ENCODE data around the gene CHEK1.
"Not testable (repeated sequence)": the region's sequence is repeated elsewhere in the genome, so short reads cannot be mapped to it uniquely, and the experiment has no call there.

Gene CHEK1

DNA sequence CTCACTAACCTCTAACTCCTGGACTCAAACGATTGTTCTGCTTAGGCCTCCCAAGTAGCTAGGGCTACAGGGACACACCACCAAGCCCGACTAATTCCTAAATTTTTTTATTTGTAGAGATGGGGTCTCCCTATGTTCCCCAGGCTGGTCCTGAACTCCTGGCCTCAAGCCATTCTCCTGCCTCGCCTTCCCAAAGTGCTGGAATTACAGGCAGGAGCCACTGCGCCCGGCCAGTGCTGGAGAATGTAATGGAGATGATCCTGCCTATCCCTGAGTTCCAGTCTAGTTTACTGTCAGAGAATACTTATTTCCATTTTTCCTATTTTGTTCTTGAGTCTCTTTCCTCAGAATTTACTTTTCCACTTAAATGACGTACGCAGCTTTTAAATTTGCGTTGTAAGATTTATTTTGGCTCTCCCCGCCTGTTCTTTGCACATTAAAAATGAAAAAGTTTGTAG is at the start of gene CHEK1:
Gene CHEK1, plus strand, starts transcription at position 408 of the 458 bp plus-strand sequence. CDS start 1,606 bp downstream, outside the sequence.
- no peak for DNase-seq (ENCODE audit: low read depth)

DNA sequence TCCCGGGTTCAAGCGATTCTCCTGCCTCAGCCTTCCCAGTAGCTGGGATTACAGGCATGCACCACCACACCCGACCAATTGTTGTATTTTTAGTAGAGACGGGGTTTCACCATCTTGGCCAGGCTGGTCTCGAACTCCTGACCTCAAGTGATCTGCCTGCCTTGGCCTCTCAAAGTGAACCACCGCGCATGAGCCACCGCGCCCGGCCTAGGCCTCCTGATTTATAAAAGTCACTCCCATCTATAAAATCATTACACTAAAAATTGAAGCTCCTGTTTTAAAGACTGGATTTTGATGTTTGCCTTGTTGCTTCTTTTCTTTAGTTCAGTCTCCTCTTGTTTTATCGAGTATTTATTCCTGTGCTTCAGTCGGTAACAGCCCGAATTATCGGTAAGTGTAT is 47.8 kb upstream of the CHEK1 start:
- DNase-seq (ENCODE audit: low read depth): not testable (repeated sequence)

DNA sequence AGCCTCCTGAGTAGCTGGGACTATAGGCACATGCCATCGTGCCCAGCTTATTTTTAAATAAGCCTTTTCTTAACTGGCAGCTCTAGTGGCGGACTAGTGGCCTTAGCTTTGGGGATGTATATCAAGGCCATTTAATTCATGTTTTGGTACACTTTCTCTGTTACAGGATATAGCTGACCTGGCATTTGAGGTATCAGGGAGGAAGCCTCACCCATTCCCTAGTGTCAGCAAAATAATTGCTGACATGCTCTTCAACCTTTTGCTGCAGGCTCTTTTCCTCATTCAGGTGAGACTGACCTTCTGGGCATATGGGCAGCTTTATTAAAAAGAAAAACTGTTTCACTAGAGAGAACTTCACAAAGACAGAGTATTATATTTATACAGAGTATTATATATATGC is 46.2 kb upstream of the CHEK1 start:
- DNase-seq (ENCODE audit: low read depth): no peak

DNA sequence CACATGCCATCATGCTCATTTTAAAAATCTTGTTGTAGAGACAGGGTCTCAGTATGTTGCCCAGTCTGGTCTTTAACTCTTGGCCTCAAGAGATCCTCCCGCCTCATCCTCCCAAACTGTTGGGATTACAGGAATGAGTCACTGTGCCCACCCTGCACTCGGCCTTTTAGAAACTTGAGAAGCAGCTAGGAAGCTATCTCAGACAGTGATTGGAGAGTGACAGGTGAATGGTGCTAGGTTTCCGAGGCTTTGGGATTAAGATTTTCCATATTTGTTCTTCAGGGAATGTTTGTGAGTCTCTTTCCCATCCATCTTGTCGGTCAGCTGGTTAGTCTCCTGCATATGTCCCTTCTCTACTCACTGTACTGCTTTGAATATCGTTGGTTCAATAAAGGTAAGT is 45.2 kb upstream of the CHEK1 start:
- no peak for DNase-seq (ENCODE audit: low read depth)

DNA sequence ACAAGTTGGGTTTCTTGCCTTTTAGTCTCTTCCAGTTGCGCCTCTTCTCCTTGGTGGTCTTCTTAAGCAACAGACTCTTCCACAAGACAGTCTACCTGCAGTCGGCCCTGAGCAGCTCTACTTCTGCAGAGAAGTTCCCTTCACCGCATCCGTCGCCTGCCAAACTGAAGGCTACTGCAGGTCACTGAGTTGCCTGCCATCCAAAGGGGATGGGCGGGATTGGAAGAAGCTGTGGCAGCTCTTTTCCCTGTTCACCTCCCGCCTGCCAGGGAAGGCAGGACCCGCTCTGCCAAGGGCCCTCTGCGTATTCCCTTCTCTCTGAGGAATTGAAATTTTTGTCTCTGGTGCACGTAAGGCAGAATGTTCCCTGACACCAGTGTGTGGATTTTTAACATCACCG is 41.5 kb upstream of the CHEK1 start:
- DNase-seq (ENCODE audit: low read depth): no peak

DNA sequence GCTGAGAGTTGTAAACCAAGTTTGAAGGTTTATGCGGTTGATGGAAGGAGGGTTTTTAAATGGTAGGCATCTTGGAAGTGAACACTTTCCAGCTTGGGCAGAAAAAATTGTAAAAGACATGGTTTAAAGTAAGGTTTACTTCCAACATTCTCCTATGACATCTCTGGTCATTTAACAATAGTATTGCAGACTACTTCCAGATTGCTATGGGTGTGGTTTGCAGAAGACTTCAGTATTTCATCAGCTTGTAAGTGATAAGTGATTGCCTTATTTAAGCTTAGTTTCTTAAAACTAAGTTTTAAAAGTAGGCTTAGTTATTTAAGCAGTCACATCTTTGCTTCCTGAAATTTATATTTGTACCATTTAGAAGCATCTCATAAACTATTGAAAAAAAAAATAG is 39.5 kb upstream of the CHEK1 start:
- DNase-seq (ENCODE audit: low read depth): no peak

DNA sequence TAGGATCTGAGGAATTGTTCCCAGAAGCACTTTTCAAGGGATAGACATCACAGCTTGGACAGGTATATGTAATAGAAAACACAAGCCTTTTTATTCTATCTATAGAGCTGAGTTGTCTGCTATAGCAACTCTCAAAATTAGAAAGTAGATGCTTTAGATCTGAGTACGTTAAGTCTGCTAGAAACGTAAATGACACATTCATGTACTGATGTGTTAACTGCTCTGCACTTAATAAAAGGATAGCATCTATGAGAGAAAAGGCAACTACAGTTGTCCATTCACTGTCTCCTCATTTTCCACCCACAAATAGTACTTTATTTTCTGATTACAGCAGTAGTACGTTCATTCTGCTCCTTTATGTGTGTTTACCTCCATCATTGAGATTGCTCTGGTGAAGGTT is 38.3 kb upstream of the CHEK1 start:
- DNase-seq (ENCODE audit: low read depth): no peak

DNA sequence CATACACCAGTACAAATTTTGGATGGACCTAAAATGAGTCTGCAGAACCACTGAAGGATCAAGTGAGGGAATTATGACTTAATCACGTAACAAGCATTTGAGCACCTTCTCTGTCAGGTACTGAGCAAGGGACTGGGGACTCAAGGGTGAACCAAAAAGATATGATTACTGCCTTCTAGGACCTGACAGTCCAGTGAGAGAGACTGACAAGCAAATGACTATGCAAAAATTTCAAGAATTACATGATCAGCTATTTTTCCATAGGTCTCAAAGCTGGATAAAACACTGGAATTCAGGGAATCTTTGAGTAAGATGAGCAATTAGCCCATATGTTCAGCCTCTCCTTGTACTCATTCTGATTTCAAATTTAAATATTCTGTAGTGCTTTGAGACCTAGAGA is 37.5 kb upstream of the CHEK1 start:
- DNase-seq (ENCODE audit: low read depth): no peak

DNA sequence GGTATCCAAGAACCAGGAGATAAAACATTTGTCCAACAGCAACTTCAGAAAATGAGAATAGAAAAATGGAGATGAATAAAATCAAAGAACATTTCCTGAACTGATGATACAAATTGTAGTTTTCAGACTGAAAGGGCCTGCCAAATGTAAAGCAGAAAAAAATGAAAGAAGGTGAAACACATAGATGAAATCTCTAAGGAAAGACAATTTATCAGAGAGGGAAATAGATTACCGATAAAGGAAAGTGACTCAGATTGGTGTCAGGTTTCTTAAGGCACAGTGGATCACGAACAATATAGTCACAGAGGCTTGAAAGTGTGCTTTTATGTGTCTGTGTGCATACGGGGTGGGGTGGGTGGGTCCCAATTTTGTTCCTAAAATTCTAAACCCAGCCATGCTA is 36.5 kb upstream of the CHEK1 start:
- DNase-seq (ENCODE audit: low read depth): no peak

DNA sequence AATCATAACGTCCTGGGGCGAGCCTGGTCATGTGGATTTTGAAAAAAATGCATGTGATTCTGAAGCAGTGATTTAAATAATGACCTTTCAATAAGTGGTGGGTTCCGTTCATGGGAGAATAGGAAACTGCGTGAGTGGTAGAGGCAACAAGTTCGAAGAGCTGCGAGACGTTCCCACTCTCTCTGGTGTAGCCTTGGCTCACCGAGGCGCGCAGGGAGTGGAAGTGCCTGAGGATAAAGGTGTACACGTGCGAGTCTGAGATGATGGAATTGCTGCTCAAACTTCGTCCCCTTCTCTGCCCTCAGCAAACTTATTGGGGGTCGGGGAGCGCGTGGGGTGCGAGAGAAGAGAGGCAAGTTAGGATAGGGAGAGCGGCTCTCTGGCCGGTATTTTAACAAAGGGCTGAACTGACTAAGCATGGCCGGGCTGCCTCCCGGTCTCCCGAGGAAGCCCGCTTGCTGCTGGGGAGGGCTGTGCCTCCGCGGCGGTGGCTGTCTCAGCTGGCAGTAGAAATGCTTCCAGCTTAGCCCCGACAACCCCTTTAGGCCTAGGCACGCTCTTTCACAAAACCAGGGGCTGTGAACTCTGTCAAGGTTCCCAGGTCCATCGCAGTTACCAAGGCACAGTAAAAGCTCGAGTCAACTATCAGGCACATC is 33.2 kb upstream of the CHEK1 start:
- DNase-seq (ENCODE audit: low read depth): peak; percentile 10

DNA sequence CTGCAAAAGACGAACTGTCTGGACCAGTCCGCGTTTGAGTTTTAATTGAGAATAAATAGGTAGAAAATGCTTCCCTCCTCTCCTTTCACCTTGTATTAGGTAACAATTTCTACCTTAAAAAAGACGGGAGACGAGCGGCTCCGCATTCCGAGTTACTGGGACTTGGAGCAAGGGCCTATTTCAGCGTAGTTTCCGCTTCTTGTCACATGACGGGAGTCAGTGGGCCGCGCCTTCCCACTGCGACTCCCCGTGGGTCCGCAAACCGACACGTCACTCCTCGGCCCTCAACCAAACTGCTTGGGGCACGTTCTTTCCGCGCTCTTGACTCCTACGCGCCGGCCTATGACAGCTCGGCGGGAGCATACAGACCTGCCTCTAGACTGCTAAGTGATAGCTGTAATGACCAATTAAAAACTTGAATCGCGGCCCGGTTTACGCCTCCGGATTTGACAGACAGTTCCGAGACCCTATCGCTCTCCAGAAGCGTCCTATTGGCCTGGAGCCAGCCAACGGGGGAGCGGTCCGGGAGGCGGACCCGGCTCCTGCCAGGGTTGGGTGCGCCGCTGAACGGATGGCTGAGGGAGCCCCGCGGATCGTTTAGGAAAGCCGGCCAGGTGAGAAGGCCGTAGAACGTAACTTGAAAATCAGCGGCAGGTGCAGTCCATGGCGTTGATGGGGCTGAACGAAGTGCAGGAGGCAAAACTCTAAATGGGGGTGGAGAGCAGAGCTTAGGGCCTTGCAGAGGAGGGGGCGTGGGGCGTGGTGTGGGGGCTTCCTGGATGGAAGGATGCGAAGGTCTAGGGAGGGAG is 32.5 kb upstream of the CHEK1 start, which contains the start of gene STT3A:
Gene STT3A, plus strand, starts transcription at position 548 of the 809 bp plus-strand sequence. CDS start 3,064 bp downstream, outside the sequence.
- peak; percentile 94 for DNase-seq (ENCODE audit: low read depth)

DNA sequence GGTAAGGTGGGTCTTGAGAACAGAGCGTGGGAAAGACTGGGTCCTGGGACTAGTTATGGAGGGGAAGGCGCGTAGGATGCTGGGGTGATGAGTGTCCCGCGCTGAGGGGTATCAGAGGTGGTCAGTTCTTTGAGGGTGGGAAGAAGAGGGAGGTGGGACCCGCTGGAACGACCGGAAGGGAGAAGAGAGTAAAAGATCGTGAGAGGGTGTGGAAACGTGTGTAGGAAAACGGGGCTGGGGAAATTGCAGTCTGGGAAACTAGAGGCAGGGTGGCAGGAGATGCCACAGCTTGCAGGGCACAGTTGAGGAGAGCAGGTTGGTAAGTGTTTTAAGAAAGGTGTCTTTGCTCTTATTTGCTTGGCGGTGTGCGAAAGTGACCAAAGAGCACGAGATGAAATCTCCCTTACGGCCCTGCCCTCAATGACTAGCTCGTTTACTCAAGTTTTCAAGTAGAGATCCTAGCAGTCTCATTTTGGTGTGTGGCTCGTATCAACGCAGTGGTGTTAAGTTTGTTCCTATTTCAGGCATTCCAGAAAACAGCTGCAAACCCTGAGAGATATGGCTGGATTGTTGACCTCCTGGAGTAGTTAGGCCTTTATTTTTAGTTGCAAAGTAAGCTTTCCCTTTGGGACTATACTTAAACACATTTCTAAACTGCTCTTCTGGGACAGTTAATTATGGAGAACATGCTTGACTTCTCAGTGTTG is 31.7 kb upstream of the CHEK1 start:
- DNase-seq (ENCODE audit: low read depth): no peak

DNA sequence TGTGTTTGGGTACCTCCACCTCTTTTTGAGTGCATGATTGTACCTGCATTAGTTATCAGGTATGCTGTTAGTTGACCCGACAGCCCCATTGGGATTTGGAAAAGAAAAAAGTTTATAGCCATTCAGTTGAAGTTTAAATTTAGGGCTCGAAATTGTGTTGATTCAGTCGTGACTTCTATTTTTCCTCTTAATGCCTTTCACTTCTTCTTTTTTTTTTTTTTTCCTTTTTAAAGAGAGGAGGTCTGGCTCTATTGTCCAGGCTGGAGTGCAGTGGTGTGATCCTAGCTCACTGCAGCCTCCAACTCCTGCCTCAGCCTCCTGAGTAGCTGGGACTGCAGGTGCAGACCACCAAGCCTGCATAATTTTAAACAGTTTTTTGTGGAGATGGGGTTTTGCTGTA is 30.0 kb upstream of the CHEK1 start:
- no peak for DNase-seq (ENCODE audit: low read depth)

DNA sequence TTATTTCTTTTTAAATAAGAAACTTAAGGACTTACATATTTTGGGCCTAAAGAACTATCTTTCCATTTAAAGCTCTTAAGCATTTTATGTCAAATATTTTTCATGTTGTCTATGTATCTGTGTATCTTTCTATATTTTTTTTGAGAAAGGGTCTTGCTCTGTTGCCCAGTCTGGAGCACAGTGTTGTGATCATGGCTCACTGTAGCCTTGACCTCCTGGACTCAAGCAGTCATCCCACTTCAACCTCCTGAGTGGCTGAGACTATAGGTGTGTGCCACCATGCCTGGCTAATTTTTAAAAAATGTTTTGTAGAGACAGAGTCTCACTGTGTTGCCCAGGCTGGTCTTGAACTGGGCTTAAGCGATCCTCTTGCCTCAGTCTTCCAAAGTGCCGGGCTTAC is 24.3 kb upstream of the CHEK1 start:
- no peak for DNase-seq (ENCODE audit: low read depth)

DNA sequence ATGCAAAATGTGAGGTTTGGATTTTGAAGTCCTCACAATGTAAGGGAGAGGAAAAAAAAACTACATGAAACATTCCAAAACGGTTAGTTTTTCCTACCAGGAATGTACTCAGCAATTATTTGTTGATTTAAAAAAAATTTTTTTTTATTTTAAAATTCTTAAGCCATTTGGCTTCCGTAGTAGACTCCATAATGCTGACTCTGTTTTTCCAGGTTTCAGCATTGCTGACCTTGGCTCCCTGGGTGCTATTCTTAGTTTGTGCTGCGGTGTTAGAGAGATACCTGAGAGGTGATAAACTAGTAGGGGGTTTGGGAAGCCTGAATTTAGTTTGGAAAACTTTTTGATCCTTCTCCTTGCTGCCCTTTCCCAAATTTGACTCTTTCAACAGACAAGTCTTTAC is 21.8 kb upstream of the CHEK1 start:
- DNase-seq (ENCODE audit: low read depth): no peak

DNA sequence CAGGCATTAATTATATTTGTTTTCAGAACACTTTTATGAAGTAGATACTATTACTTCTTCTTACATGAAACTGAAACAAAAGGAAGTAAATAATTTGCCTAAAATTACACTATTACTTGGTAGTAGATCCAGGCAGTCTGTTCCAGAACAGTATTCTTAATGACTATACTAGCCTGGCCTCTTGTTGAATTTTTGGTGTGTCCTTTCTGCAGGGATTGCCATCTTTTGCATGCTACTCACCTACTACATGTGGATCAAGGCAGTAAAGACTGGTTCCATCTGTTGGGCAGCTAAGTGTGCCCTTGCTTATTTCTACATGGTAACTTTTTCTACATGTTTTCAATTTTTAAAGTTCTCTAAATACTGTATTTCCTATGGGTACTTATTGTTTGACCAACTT is 19.5 kb upstream of the CHEK1 start:
- no peak for DNase-seq (ENCODE audit: low read depth)

DNA sequence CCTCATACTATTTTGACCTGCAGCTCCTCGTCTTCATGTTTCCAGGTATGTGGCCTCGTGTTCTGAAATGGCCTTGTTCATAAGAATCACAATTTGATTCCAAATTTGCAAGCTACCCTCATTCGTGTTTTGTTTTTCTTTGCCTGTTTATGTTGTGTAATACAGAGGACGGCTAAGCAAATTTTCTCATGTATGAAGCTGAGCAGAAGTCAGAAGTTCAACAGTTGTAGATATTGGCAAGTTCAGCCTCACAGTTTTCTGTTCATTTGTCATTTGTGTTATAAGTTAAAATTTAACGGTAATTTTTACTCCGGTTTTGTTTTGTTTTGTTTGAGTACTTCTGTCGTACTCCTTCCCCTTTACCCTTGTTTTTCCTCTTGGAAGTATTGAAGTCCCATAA is 15.4 kb upstream of the CHEK1 start:
- DNase-seq (ENCODE audit: low read depth): no peak

DNA sequence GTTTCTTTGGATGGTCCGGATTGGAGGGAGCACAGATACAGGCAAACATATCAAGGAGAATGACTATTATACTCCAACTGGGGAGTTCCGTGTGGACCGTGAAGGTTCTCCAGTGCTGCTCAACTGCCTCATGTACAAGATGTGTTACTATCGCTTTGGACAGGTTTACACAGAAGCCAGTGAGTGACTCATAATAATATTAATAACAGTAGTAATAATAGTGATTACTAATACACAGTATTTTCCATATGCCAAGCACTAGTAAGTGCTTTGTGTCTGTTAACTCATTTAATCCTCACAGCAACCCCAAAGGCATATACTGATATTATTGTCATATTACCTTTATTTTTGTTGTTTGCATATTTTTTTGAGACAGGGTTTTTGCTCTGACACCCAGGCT is 6.6 kb upstream of the CHEK1 start:
- DNase-seq (ENCODE audit: low read depth): no peak

DNA sequence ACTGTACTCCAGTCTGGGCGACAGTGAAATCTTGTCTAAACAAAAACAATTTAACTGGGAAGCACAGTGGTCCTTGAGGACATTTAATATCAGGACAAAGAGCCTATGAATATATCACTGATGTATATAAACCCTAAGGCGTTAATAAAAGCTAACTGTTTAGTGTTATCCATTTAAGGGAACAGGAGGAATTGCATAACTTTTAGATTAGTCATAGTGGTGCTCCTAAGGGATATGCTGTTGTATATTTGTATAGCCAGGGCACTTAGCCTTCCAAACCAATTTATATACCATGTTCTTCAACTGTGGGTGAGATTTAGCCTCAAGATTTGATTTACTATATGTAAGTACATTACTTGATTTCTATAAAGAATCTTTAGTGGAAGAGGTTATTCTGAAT is 3.0 kb upstream of the CHEK1 start:
- no peak for DNase-seq (ENCODE audit: low read depth)

DNA sequence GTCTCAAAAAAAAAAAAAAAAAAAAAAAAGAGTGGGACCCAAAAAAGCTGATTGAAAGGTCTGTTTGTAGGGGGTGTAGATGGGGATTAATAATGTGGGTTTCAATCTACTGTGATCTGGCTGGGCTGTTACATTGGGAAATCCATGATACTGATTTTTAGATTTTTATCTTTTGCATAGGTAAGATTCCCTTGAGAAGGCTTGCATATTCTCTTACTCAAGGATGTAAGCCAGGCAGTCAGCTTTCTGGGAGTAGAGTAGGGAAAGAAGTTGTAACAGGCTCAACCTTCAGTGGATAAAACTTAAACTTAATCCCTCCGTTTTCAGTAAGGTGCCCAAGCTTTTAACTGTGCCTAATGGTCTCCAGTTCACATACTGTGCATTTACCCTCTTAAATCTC is 1.9 kb upstream of the CHEK1 start:
- DNase-seq (ENCODE audit: low read depth): no peak

DNA sequence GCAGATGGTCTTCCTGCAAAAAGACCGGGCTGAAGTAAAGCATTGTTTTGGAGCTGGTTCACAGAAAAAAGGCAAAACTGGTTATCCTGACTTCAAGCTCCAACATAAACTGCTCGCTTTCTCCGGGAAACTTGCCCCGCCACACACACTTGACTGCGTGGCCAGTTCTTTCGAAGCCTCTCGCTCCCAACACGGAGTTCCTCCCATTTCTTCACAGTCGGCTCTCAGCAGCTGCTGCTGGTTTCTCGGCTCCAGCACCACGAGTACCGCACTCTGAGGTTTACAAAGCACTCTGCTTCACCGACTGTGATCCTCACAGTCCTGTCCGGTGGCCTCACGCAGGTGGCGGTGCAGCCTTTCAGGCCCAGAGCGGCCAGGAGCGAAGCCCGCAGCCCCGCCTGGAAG is 264 bp downstream of the CHEK1 start:
- no peak for DNase-seq (ENCODE audit: low read depth)

DNA sequence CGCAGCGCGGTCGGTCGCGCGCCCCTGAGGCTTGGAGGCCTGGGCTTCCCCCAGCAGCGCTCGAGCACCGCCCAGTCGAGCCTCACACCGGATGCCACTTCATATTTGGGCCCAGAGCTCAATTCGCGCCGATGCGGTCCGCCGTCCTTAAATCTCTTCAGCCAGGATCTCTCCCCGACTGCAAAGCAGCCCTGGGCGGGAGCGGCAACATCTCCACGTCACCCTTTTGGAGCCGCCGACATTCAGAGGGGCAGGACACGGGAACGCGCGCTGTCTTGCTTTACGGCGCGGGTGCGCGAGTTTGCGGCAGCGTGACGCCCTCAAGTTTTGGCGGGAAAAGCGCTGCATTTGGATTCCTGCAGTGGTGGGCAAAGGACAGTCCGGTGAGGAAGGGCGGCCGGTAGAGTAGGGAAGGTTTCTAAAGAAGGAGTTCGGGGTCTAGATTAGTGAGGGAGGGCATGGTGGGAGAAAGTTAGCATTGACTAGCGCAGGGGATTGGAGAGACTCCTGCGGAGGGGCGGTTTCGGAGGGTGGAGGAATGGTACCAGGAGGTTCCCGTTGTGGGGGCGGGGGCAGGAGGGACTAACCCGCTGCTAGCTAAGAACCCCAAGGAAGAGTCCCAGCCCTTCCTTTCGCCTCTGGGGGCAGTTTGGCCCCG is 796 bp downstream of the CHEK1 start:
- DNase-seq (ENCODE audit: low read depth): peak; percentile 73
